Skeletal muscle cell (primary cell): ENCODE measurements around the gene TMEM245.

ENCODE experiments used
- DNase-seq: peaks from one replicate; pipeline ENCODE4 v3.0.0-alpha.2; 2010; ENCODE audit warnings: low read depth
- H3K4me3 ChIP-seq: 2 replicates; pipeline ENCODE4 v1.5.1; 2011; ENCODE audit warnings: low read depth, mild to moderate bottlenecking, control low read depth, low read length, moderate library complexity

Gene TMEM245

GRCh38 chr9:109109967-109110328, 9.8 kb downstream of the TMEM245 start:
- no peak overlapping the region for H3K4me3 ChIP-seq
- DNase-seq: no peak

DNA sequence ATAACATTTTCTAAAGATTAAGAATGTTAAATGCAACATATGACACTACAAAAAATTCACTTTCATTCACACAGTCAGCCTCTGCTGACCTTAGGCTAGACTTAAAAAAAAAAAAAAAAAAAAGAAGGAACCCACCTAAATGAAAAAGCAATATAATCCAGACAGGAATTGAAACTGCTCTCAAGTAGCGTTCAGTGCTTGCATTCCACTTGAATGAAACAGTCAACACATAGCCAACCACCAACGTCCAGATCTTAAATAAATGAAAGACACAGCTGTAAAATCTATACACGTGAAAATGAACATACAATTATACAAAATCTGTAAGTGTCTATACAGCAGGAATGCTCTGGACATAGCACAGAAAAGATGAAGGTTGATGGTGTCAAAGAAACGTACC, 11.4 kb downstream of the TMEM245 start:
- DNase-seq: no peak
- no peak overlapping the region for H3K4me3 ChIP-seq

GRCh38 chr9:109107402-109108240, 12.1 kb downstream of the TMEM245 start:
- H3K4me3 ChIP-seq: peak overlapping the region; percentile 9
- no peak for DNase-seq

- H3K4me3 ChIP-seq: no peak overlapping the region
These were observed 17.9 kb downstream of the TMEM245 start for GRCh38 chr9:109101810-109102209.

GRCh38 chr9:109101202-109101595, 18.5 kb downstream of the TMEM245 start:
- no peak for DNase-seq
- no peak overlapping the region for H3K4me3 ChIP-seq

More at GRCh38 chr9:109101810-109102209, 17.9 kb downstream of the TMEM245 start:
- no peak for DNase-seq

DNA sequence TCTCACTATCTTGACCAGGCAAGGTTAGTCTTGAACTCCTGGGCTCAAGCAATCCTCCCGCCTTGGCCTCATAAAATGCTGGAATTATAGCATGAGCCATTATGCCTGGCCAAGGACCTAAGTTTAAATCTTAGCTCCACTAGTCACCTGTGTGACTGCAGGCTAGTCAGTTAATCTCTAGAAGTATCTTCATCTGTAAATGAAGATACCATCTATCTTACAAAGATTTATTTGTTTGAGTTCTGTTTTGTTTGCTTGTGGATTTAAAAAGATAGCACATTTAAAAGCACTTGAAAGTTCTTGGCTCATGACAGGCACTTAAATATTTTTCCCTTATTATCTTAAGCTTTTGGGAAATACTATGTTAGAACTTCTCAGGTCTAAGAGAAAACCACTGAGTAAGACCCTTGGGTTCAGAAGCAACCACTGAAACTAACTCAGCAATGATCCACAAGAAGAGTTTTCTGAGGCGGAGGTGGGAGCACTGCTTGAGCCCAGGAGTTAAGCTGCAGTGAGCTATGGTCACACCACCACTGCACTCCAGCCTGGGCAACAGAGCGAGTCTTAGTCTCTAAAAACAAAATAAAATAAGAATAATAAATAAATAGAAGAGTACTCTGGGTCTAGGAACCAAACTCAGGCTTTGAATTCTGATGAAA, 19.1 kb downstream of the TMEM245 start:
- DNase-seq: no peak
- no peak overlapping the region for H3K4me3 ChIP-seq

GRCh38 chr9:109098960-109099308, 20.8 kb downstream of the TMEM245 start:
- no peak overlapping the region for H3K4me3 ChIP-seq
- DNase-seq: no peak

DNA sequence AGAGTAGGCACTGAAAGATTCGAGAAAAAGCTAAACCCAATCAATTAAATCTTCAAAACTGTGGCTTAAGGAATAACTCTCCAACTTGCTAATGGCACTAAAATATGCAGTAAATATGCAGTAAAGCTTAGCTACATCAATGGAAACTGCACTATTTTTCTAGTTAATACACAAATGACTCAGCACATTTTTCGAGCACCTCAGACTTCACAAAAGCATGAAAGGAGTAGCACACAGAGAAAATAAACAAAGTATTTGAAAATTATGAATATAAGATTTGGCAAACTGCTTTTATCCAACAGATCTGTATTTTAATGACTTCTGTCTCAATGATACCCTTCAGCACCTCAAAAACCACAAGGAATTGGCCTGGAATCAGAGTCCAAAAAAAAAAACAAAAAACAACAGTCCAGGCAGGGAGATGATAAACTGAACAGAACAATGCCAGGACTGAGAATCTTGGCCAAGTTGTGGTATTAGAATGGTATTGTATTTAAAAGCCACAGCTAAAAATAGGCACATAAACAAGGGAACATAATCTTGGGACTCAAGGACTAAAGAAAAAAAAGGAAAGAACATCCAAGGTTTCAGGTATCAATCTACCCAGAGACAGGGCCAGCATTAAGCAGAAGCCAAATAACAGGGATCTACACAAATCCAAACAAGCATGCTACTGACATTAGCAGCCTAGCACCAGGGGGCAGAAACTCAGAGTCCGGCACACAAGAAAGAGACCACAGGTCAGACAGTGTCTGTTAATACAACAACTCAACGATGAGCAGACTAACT, 21.4 kb downstream of the TMEM245 start:
- peak; percentile 73 for DNase-seq
- H3K4me3 ChIP-seq: no peak overlapping the region

- no peak overlapping the region for H3K4me3 ChIP-seq
- no peak for DNase-seq
These were observed 22.6 kb downstream of the TMEM245 start for GRCh38 chr9:109097146-109097545.

GRCh38 chr9:109095321-109095720, 24.4 kb downstream of the TMEM245 start:
- no peak for DNase-seq
- H3K4me3 ChIP-seq: no peak overlapping the region

GRCh38 chr9:109094268-109094667, 25.5 kb downstream of the TMEM245 start:
- DNase-seq: no peak
- H3K4me3 ChIP-seq: no peak overlapping the region

- H3K4me3 ChIP-seq: no peak overlapping the region
- no peak for DNase-seq
These were observed 27.2 kb downstream of the TMEM245 start for GRCh38 chr9:109092587-109092986.

GRCh38 chr9:109092051-109092580, 27.6 kb downstream of the TMEM245 start:
- DNase-seq: no peak

DNA sequence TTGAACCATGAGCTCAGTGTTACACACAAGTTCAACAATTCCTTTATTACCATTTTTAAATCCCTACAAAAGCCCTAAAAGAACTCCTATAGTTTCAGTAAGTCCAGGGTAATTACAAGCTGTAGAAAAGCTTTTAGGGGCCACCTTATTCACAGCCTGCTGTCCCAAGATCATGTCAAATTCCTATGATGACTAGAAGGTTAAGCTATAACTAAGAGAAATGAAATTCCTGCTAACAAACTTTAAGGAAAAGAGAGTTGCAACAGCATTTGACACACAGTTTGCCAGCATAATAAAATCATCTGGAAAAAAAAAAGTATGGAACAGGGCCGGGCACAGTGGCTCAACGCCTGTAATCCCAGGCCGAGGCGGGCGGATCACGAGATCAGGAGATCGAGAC, 31.5 kb downstream of the TMEM245 start:
- no peak for DNase-seq

More at GRCh38 chr9:109092051-109092580, 27.6 kb downstream of the TMEM245 start:
- no peak overlapping the region for H3K4me3 ChIP-seq

DNA sequence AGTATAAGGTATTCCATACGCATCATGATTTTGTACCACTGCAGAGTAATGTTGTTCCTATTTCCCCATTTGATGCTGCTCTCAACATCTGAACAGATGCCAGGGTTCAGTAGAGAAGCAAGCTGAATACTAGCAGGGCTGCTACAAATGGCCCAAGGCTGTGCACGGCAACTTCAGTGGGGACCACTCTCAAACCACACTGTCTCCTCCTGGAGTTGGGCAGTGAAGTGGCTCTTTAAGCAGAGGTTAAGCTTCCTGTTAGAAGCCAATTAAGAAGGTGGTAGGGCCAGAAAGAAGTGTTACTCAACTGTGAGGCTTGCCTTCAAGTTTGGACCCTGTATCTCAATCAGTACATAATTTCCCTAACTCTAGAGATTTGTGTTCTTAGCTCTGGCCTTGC, 32.0 kb downstream of the TMEM245 start:
- no peak overlapping the region for H3K4me3 ChIP-seq
- no peak for DNase-seq

More for the DNA sequence above, 31.5 kb downstream of the TMEM245 start:
- no peak overlapping the region for H3K4me3 ChIP-seq

GRCh38 chr9:109086221-109086620, 33.5 kb downstream of the TMEM245 start:
- no peak overlapping the region for H3K4me3 ChIP-seq
- peak; percentile 15 for DNase-seq

DNA sequence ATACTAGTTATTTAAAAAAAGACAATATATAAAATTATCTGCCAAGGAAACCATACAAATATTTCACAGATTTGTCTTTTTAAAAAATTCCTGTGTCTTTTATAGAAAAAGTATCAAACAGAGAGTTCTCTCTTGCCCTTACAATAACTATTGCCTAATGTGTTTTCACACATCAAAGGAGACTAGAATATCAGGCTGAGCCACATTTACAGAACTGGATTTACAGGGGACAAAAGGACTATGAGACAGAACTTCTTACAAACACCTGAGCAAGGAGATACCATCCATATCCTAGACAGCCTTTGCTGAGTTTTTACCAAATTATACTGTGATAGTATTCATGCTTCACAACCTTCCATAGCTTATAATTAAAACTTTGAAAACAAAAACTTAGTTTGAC, 34.2 kb downstream of the TMEM245 start:
- DNase-seq: no peak
- H3K4me3 ChIP-seq: no peak overlapping the region

- DNase-seq: no peak
- no peak overlapping the region for H3K4me3 ChIP-seq
These were observed 35.8 kb downstream of the TMEM245 start for GRCh38 chr9:109083813-109084405.

DNA sequence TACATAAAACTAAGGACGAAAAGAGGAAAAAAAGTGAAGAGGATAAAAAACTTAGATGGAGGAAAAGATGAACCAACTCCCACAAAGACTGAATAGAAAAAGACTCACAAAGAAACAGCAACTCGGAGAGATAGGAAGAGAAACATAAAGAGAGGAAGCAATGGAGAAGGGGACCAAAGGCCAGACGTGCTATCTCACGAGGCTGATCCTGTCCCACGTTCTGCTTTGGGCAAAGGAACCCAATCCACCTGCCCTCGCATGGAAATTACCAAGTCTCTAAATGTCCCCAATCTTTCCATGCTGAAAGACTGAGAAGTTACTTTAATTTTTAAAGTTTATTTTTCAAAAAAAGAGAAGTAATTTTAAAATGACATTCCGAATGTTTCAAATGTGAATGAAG, 36.6 kb downstream of the TMEM245 start:
- no peak for DNase-seq
- H3K4me3 ChIP-seq: no peak overlapping the region
